AG09319 (cell line): ENCODE data around the gene AIFM1.

ENCODE experiments used
- DNase-seq: peaks from one replicate; pipeline ENCODE4 v3.0.0-alpha.2; 2010; ENCODE audit warnings: low read depth; ENCODE audit errors: extremely low read depth
- TF ChIP-seq, protein P1 (sequence below): IDR thresholded peaks from 2 replicates; pipeline ENCODE4 v1.5.1; 2011; ENCODE audit warnings: low read depth, mild to moderate bottlenecking, inconsistent platforms, low read length, moderate library complexity

AIFM1 gene

DNA sequence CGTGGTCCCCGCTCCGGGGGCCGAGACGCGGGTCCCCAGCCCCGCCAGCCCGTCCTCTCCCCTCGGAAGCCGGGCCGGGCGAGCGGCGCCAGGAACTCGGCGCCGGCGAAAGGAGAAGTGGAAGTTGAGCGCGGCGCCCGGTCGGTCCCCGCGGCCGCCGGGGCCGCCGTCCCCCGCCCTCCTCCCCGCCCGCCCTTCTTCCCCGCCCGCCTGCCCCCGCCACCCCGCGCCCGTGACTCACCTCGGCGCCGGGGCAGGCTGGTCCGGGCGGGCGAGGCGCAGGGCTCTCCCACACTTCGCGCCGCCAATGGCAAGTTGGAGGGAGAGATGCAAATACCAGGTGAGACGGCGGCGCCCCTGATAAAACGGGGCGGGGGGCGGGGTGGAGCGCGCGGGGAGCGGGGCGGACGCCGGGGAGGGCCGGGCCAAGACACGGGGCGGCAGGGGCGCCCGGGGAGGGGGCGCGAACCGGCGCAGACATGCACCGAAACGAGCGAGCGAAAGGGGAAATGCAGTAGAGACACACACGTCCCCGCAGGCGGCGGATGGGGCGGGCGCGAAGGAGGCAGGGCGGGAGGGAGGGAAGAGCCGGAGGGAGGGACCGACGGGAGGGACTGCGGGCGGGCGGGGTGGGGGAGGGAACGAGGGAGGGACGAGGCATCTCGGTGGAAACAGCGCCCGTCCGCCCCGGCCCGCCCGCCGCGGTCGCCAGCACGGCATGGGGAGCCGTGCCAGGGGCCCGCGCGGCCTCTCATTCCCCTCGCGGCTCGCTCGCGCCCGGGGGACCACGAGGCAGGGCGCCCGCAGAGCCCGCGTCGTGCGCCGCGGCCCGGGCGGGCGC, 55.0 kb downstream of the AIFM1 start, which contains the start of gene ELF4:
Gene ELF4, minus strand, starts transcription at position 119 of the 841 bp plus-strand sequence. CDS start 29,167 bp downstream, outside the sequence.
- no peak for DNase-seq
- TF ChIP-seq, protein P1, sequence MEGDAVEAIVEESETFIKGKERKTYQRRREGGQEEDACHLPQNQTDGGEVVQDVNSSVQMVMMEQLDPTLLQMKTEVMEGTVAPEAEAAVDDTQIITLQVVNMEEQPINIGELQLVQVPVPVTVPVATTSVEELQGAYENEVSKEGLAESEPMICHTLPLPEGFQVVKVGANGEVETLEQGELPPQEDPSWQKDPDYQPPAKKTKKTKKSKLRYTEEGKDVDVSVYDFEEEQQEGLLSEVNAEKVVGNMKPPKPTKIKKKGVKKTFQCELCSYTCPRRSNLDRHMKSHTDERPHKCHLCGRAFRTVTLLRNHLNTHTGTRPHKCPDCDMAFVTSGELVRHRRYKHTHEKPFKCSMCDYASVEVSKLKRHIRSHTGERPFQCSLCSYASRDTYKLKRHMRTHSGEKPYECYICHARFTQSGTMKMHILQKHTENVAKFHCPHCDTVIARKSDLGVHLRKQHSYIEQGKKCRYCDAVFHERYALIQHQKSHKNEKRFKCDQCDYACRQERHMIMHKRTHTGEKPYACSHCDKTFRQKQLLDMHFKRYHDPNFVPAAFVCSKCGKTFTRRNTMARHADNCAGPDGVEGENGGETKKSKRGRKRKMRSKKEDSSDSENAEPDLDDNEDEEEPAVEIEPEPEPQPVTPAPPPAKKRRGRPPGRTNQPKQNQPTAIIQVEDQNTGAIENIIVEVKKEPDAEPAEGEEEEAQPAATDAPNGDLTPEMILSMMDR: no peak

DNA sequence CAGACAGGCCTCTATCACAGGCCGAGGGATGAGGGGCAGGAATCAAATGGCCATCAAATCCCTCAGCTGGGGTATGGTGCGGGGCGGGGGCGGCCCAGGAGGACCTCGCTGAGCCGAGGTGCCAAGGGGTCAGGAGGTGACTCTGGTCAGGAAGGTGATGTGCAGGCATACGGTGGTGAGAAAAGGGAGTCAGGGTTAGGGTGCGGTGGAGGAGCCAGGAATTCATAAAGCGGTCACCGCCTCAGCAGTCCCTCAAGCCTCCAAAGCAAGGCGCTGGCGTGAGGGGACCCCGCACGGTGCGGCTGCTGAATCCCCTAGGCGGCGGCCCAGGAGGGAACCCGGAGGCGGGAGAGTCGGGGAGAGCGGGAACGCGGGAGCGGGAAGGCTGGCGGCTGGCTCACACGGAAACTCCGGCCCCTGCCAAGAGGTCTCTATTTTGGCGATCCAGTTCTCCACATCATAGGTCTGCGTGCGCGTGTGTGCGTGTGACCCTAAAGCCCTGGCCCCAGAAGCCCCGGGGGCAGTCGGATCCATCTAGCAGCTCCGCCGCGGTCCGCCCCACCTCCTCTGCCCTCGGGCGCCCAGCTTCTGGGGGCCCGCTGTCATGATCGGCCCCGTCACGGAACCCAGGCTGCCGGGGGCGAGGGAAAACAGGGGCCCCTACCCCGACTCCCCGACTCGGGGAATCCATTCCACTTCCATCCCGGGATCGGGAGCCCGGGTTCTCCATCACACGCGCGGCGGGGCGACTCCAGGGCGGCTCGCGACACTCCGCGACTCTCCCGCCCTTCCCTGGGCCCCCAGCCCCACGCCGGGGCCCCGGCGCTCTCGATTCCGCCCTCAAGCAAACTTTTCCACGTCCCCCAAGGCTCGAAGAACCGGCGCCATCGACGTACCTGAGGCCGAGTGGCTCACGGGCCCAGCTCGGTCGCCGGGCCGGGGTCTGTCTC, 55.9 kb downstream of the AIFM1 start:
- no peak for DNase-seq
- TF ChIP-seq, protein P1: no peak

DNA sequence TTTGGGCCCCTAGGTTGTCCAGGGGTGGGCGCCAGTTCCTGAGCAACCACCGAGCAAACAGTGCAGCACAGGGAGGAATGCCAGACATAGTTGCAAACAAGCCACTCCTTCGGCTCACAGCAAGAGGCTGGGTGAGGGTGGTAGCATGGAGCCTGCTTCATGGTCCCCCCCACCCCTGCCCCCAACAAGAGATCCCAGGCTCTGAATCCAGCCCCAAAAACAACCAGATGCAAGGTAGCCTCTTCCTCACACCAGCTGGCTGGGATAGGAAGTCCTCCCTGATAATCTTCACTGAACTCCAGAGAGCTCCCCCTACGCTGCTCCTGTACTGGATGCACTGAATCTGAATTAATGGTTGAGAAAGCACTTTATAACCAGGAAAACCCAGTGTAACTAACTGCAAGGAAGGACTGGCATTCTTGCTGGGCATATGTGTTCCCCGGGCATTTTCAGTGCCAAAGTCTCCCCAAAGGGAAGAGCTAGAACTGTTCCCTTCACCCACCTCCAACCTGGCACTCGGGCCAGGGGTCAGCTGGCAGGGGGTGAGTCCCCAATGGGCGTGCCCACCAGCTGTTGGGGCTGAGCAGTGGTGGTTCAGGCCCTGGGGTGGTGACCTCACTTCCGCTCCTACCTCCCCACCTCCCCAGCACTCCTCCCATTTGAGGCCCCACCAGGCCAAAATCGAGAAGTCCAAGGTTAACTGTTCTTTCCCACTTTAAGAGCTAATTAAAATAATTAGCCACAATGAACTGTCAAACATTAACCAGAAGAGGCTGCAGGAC, 56.8 kb downstream of the AIFM1 start:
- TF ChIP-seq, protein P1: no peak; the same call in 1 of the 2 replicates
- no peak for DNase-seq

GRCh38 chrX:130106071-130106470, 59.6 kb downstream of the AIFM1 start:
- TF ChIP-seq, protein P1: no peak
- no peak for DNase-seq

- DNase-seq: no peak
- TF ChIP-seq, protein P1: no peak
These were observed 60.4 kb downstream of the AIFM1 start for GRCh38 chrX:130105244-130105643.

GRCh38 chrX:130103605-130104004, 62.0 kb downstream of the AIFM1 start:
- DNase-seq: no peak

More at GRCh38 chrX:130103605-130104004, 62.0 kb downstream of the AIFM1 start:
- TF ChIP-seq, protein P1: no peak
